Mammary epithelial cell (primary cell): ENCODE results near the gene CEBPE.

ENCODE experiments used
- EZH2 ChIP-seq: IDR thresholded peaks from 2 replicates; pipeline ENCODE4 v1.6.1; 2012; ENCODE audit warnings: low read length, inconsistent platforms, borderline replicate concordance
- TF ChIP-seq, protein P1 (sequence below), 2 donors: IDR thresholded peaks in 1 of 2; conservative IDR thresholded peaks in 1 of 2; 2 replicates each; pipeline ENCODE4 v1.5.1; 2011 to 2012; ENCODE audit warnings: inconsistent platforms in 2 of 2, low read length in 2 of 2, mild to moderate bottlenecking in 2 of 2, control low read depth in 1 of 2, low read depth in 1 of 2; ENCODE audit not compliant: insufficient read depth in 1 of 2; ENCODE audit errors: extremely low read depth in 1 of 2

DNA sequence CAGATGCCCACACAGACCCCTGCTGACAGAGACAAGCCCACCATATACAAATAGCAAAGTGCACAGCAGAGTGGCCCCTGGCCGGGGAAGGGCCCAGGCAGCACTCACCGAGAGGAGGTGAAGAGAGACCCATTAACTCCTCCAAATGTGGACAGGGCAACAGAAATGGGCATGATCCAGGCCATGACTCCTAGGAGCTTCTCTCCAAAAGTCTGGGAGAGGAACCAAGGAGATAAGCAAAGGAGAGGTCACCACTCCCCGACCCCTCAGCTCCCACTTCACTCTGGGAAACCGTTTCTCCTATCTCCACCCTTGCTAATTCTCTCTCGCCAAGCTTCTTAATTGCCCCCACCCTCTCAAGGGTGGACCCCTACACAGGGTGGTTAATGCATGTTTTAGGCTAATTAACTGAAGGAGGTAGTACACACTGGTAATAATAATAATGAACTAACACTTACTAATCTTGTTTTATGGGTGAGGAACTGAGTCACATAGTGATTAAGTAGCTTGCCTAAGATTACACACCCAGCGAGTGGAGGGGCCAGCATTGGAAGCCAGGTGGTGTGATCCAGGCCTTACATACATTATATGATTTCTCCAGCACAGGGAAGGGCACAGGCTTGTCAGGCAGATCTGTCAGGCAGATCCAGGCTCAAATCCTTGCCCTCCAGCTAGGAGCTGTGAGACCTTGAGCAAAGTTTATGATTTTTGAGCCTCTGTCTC, 18.9 kb upstream of the CEBPE start:
- TF ChIP-seq, protein P1, sequence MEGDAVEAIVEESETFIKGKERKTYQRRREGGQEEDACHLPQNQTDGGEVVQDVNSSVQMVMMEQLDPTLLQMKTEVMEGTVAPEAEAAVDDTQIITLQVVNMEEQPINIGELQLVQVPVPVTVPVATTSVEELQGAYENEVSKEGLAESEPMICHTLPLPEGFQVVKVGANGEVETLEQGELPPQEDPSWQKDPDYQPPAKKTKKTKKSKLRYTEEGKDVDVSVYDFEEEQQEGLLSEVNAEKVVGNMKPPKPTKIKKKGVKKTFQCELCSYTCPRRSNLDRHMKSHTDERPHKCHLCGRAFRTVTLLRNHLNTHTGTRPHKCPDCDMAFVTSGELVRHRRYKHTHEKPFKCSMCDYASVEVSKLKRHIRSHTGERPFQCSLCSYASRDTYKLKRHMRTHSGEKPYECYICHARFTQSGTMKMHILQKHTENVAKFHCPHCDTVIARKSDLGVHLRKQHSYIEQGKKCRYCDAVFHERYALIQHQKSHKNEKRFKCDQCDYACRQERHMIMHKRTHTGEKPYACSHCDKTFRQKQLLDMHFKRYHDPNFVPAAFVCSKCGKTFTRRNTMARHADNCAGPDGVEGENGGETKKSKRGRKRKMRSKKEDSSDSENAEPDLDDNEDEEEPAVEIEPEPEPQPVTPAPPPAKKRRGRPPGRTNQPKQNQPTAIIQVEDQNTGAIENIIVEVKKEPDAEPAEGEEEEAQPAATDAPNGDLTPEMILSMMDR (conservative IDR thresholded peaks at IDR 0.05 in 1 of 2, IDR thresholded peaks at IDR 0.05 in 1 of 2; ENCODE audit: extremely low read depth in 1 of 2, insufficient read depth in 1 of 2, low read depth in 1 of 2, low read length in 2 of 2): no peak
- no peak for TF ChIP-seq EZH2
